ENCODE data around the gene CYCS. TPM values are rescaled to one million over a fixed set of nuclear protein-coding genes. Genes with fewer than 3 reads are reported as not detected.
"Not testable (repeated sequence)": the region's sequence is repeated elsewhere in the genome, so short reads cannot be mapped to it uniquely, and the experiment has no call there.

CYCS gene
- polyA plus RNA-seq, 1 experiment, result 74.1 TPM

DNA sequence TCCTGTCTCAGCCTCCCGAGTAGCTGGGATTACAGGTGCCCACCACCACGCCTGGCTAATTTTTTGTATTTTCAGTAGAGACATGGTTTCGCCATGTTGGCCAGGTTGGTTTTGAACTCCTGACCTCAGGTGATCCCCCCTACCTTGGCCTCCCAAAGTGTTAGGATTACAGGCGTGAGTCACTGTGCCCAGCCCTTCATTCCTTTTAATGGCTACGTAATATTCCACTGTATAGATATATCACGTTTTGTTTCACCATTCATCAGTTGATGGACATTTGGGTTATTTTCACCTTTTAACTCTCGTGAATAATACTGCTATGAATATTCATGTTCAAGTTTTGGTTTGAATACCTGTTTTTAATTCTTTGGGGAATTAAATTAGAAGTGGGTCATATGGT, 44.6 kb upstream of the CYCS start:
- H3K4me3 ChIP-seq (ENCODE audit: low read depth, low read length), result no peak overlapping the region
- CTCF ChIA-PET, result interaction anchor here (3.1 kb wide), 1 partner anchor 10 kb away, joined by 10 read pairs; no protein-coding TSS in a partner anchor
- H3K9me3 ChIP-seq (ENCODE audit: control insufficient read depth, insufficient read depth, low read length), result no peaks in the 10 kb centered on the region
- POLR2A ChIA-PET, result no interaction called here
- no peak overlapping the region for H3K27ac ChIP-seq (ENCODE audit: low read depth, low read length)
- H3K27me3 ChIP-seq (ENCODE audit: control insufficient read depth, insufficient read depth, low read length), result no peaks in the 10 kb centered on the region
- no peak for TF ChIP-seq CTCF (IDR thresholded peaks at IDR 0.05; ENCODE audit: low read depth, low read length)
- DNase-seq (ENCODE audit: low read depth, low spot score), result no peak

- no peaks in the 10 kb centered on the region for H3K9me3 ChIP-seq (ENCODE audit: control insufficient read depth, insufficient read depth, low read length)
- POLR2A ChIA-PET, result no interaction called here
- H3K4me3 ChIP-seq (ENCODE audit: low read depth, low read length), result no peak overlapping the region
- no peak for DNase-seq (ENCODE audit: low read depth, low spot score)
- H3K27ac ChIP-seq (ENCODE audit: low read depth, low read length), result no peak overlapping the region
- H3K27me3 ChIP-seq (ENCODE audit: control insufficient read depth, insufficient read depth, low read length), result no peaks in the 10 kb centered on the region
- TF ChIP-seq CTCF (IDR thresholded peaks at IDR 0.05; ENCODE audit: low read depth, low read length), result no peak
- CTCF ChIA-PET, result no interaction called here
Observed at GRCh38 chr7:25168145-25168544, 43.1 kb upstream of the CYCS start.

- Histone ChIP-seq H3K27me3 (ENCODE audit: control insufficient read depth, insufficient read depth, low read length) (no peaks in the 10 kb centered on the region), H3K9me3 (ENCODE audit: control insufficient read depth, insufficient read depth, low read length) (no peaks in the 10 kb centered on the region), H3K27ac (ENCODE audit: low read depth, low read length) (no peak overlapping the region), H3K4me3 (ENCODE audit: low read depth, low read length) (no peak overlapping the region)
- no peak for DNase-seq (ENCODE audit: low read depth, low spot score)
- no peak for TF ChIP-seq CTCF (IDR thresholded peaks at IDR 0.05; ENCODE audit: low read depth, low read length)
- ChIA-PET CTCF (no interaction called here), POLR2A (no interaction called here)
Observed at GRCh38 chr7:25167262-25167843, 42.3 kb upstream of the CYCS start.

- POLR2A ChIA-PET; H3K9me3 ChIP-seq (ENCODE audit: control insufficient read depth, insufficient read depth, low read length); H3K27me3 ChIP-seq (ENCODE audit: control insufficient read depth, insufficient read depth, low read length); H3K27ac ChIP-seq (ENCODE audit: low read depth, low read length); H3K4me3 ChIP-seq (ENCODE audit: low read depth, low read length): not testable (repeated sequence)
- TF ChIP-seq CTCF (IDR thresholded peaks at IDR 0.05; ENCODE audit: low read depth, low read length), result peak; percentile 55
- CTCF ChIA-PET, result interaction anchor here (0.6 to 4.3 kb wide), 12 partner anchors 10 to 1164 kb away, joined by 3 to 21 read pairs (median 6); partner anchors contain the start of gene CYCS
- DNase-seq (ENCODE audit: low read depth, low spot score), result peak; percentile 15
Observed at GRCh38 chr7:25159983-25160596, 35.0 kb upstream of the CYCS start.

DNA sequence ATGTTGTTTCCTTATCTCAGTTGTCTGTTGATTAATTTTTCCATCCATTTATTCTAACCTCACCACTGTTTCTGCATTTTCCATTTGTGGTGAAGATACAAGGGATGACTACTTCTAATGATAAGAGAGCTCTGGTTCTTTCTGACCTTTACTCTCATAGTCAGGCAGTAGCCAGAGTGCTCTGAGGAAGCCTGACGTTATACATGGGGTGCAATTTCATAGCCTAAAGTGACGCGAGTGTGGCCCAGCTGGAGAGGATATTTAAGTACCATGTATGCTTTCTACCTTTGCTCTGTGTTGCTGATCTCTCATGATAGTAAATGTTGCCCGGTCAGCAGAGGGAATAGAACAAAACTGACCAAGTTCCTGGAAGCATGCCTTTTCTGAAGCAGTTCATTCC, 33.9 kb upstream of the CYCS start:
- CTCF ChIA-PET, result interaction anchor here (0.7 to 4.3 kb wide), 6 partner anchors 9 to 102 kb away, joined by 3 to 21 read pairs (median 8); a partner anchor contains a TSS
- no peak overlapping the region for H3K27ac ChIP-seq (ENCODE audit: low read depth, low read length)
- TF ChIP-seq CTCF (IDR thresholded peaks at IDR 0.05; ENCODE audit: low read depth, low read length), result no peak
- H3K27me3 ChIP-seq (ENCODE audit: control insufficient read depth, insufficient read depth, low read length), result no peaks in the 10 kb centered on the region
- H3K9me3 ChIP-seq (ENCODE audit: control insufficient read depth, insufficient read depth, low read length), result no peaks in the 10 kb centered on the region
- POLR2A ChIA-PET, result no interaction called here
- H3K4me3 ChIP-seq (ENCODE audit: low read depth, low read length), result no peak overlapping the region
- no peak for DNase-seq (ENCODE audit: low read depth, low spot score)

Measured in AG04450 (cell line).